Endothelial cell of umbilical vein (primary cell): ENCODE measurements around the gene STXBP5L. TPM values are rescaled to one million over a fixed set of nuclear protein-coding genes. Genes with fewer than 3 reads are reported as not detected.

Experiments
- BruUV-seq: library from RNA; stranded (reverse); fragments of 400-500 nt; replicated peaks from 2 replicates; lab custom pipeline; 2021; lab: Mats Ljungman, UMichigan
- CTCF ChIA-PET: fragments of 300-600, 350-600 bp; sonication (Branson Sonifier 250); formaldehyde crosslinking; loops from one replicate; lab custom pipeline; 2021; ENCODE audit warnings: antibody characterized with exemption, inconsistent platforms; lab: Charles Lee
- POLR2A ChIA-PET: fragments of 300-600, 350-600 bp; sonication (Branson Sonifier 250); formaldehyde crosslinking; loops from one replicate; lab custom pipeline; 2021; ENCODE audit warnings: antibody characterized with exemption, inconsistent platforms; lab: Charles Lee
- DNase-seq: peaks from one replicate; pipeline ENCODE4 v3.0.0-alpha.2; 2011; ENCODE audit warnings: low read depth, low spot score
- FAIRE-seq: peaks from 2 replicates; lab custom pipeline; 2011; peaks lifted over from hg19 to GRCh38; lab: Jason Lieb, UNC
- H2AFZ ChIP-seq: 2 replicates; pipeline ENCODE4 v1.6.0; 2012; ENCODE audit warnings: low read depth, low read length, control low read depth, inconsistent platforms
- H3K27ac ChIP-seq: 2 replicates; pipeline ENCODE4 v1.5.1; 2011; ENCODE audit warnings: low read depth, mild to moderate bottlenecking, control low read depth, low read length, moderate library complexity; ENCODE audit not compliant: insufficient read depth
- H3K27me3 ChIP-seq, 2 experiments: 2 replicates each; pipeline versions ENCODE4 v1.6.0 to v1.6.1; 2011; ENCODE audit warnings: low read length in 2 of 2, mixed read lengths in 1 of 2; ENCODE audit not compliant: control insufficient read depth in 2 of 2, insufficient read depth in 2 of 2
- H3K36me3 ChIP-seq, 2 experiments: 2 replicates in 1 of 2; 3 replicates in 1 of 2; pipeline ENCODE4 v1.5.1; 2011; ENCODE audit warnings: low read length in 2 of 2, mild to moderate bottlenecking in 1 of 2, moderate library complexity in 1 of 2; ENCODE audit not compliant: control insufficient read depth in 2 of 2, insufficient read depth in 2 of 2; ENCODE audit errors: extremely low read depth in 1 of 2
- H3K4me1 ChIP-seq: 3 replicates; pipeline ENCODE4 v1.5.1; 2011; ENCODE audit warnings: mild to moderate bottlenecking, low read length; ENCODE audit not compliant: control insufficient read depth, insufficient read depth; ENCODE audit errors: extremely low read depth
- H3K4me2 ChIP-seq: 2 replicates; pipeline ENCODE4 v1.6.1; 2011; ENCODE audit warnings: low read length, control low read depth, mixed read lengths; ENCODE audit not compliant: insufficient read depth
- H3K4me3 ChIP-seq, 3 experiments: fragments of 200-600 bp in 1 of 3; sonication (generic), shearing (Covaris generic) in 1 of 3; replicated peaks in 1 of 3; 2 replicates each; pipeline ENCODE4 v1.5.1; 2011 to 2016; ENCODE audit warnings: control low read depth in 3 of 3, low read length in 3 of 3, mild to moderate bottlenecking in 2 of 3, inconsistent platforms in 1 of 3, low read depth in 1 of 3, moderate library complexity in 1 of 3; ENCODE audit not compliant: insufficient read depth in 1 of 3
- H3K79me2 ChIP-seq: 2 replicates; pipeline ENCODE4 v1.6.0; 2012; ENCODE audit warnings: low read length, inconsistent platforms; ENCODE audit not compliant: control insufficient read depth, insufficient read depth
- H3K9ac ChIP-seq: replicated peaks from 2 replicates; pipeline ENCODE3; 2011; ENCODE audit warnings: low read length, control low read depth; ENCODE audit not compliant: insufficient read depth; ENCODE audit errors: extremely low read depth
- H3K9me1 ChIP-seq: replicated peaks from 3 replicates; pipeline ENCODE4 v1.6.0; 2011; ENCODE audit warnings: mild to moderate bottlenecking, low read length; ENCODE audit not compliant: control insufficient read depth, insufficient read depth; ENCODE audit errors: extremely low read depth
- H3K9me3 ChIP-seq: replicated peaks from 2 replicates; pipeline ENCODE4 v1.5.1; 2012; ENCODE audit warnings: low read length, inconsistent platforms; ENCODE audit not compliant: control insufficient read depth, insufficient read depth
- H4K20me1 ChIP-seq: replicated peaks from 2 replicates; pipeline ENCODE3; 2011; ENCODE audit warnings: mild to moderate bottlenecking, low read length; ENCODE audit not compliant: control insufficient read depth, insufficient read depth; ENCODE audit errors: extremely low read depth
- CTCF ChIP-seq, 2 donors: IDR thresholded peaks; 1 replicate in 1 of 2; 2 replicates in 1 of 2; pipeline ENCODE4 v1.5.1; 2011; ENCODE audit warnings: low read length in 2 of 2, mild to moderate bottlenecking in 2 of 2, moderate library complexity in 2 of 2, control low read depth in 1 of 2, inconsistent platforms in 1 of 2, low read depth in 1 of 2; ENCODE audit not compliant: insufficient read depth in 1 of 2; ENCODE audit errors: extremely low read depth in 1 of 2
- EZH2 ChIP-seq: IDR thresholded peaks from 2 replicates; pipeline ENCODE4 v1.6.1; 2012; ENCODE audit warnings: borderline replicate concordance, low read depth, mild to moderate bottlenecking, moderate library complexity, low read length, inconsistent platforms; ENCODE audit not compliant: severe bottlenecking
- FOS ChIP-seq: IDR thresholded peaks from 2 replicates; pipeline ENCODE4 v1.6.1; 2011; ENCODE audit warnings: mild to moderate bottlenecking, low read length, moderate library complexity, borderline replicate concordance; ENCODE audit not compliant: insufficient read depth
- JUN ChIP-seq: IDR thresholded peaks from 2 replicates; pipeline ENCODE4 v1.6.1; 2011; ENCODE audit warnings: borderline replicate concordance, low read depth; ENCODE audit not compliant: insufficient read length, insufficient read depth
- MYC ChIP-seq: IDR thresholded peaks from one replicate; pipeline ENCODE4 v1.6.1; 2011; ENCODE audit warnings: mild to moderate bottlenecking, low read depth, low read length
- POLR2A ChIP-seq: IDR thresholded peaks from 2 replicates; pipeline ENCODE4 v1.6.1; 2012; ENCODE audit warnings: low read depth, mild to moderate bottlenecking, control low read depth, low read length
- POLR2AphosphoS5 ChIP-seq: IDR thresholded peaks from 2 replicates; pipeline ENCODE4 v1.6.1; 2012; ENCODE audit warnings: low read depth, mild to moderate bottlenecking, control low read depth, low read length, moderate library complexity; ENCODE audit not compliant: insufficient read depth
- dilution Hi-C: fragments of 300-500 bp; cut with MboI; formaldehyde crosslinking; loops from one replicate; pipeline ENCODE4 v1.15.0; 2019; ENCODE audit warnings: low sequenced_read_pairs; ENCODE audit not compliant: extremely low pct_ligation_motif_present
- intact Hi-C: fragments of 100-400 bp; cut with micrococcal nuclease; formaldehyde crosslinking; loops from one replicate; pipeline ENCODE4 v1.10.0; 2022
- polyA plus RNA-seq, 4 experiments: library from polyadenylated mRNA; depleted of rRNA in 3 of 4; stranded (reverse) in 3 of 4; unstranded in 1 of 4; fragments of >200 nt; gene quantifications; 2 replicates each; pipeline versions ENCODE4 v1.2.1 to v1.2.3, GENCODE V29; 2011 to 2012; ENCODE audit warnings: missing spikeins in 1 of 4
- total RNA-seq: library from RNA; stranded (reverse); gene quantifications from 2 replicates; pipeline ENCODE4 v1.2.3, GENCODE V29; 2021

The STXBP5L gene
- total and polyA plus RNA-seq, 2 donors (not counting 3 experiments of a cell fraction or from before 2014, with no cell fraction given) = not detected

DNA sequence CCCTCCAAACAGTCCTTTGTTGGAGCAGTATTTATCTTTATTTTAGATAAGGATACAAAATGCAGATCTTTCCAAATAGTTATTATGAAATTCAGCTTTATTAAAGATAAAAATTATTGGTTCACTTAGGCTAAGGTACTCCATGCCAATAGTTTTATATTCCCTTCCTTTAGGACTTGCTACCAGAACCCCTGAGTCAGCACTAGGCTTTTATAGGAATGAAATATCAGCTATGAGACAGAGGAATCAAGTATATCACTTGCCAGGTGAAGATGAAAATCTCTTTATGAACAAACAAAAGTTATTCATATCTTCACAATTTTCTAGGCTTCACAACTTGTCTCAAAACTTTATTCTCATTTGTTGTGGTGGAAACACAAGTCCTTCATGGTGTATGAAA, 416.3 kb downstream of the STXBP5L start:
- CTCF ChIA-PET = no interaction called here
- dilution Hi-C loops = no loop called here

GRCh38 chr3:121330118-121330517, 422.1 kb downstream of the STXBP5L start:
- Histone ChIP-seq H3K27ac (no peak overlapping the region), H3K36me3 (no peaks in the 10 kb centered on the region), H3K27me3 (no peaks in the 10 kb centered on the region), H3K9me3 (no peaks in the 10 kb centered on the region), H3K4me1 (no peaks in the 10 kb centered on the region), H3K4me3 (no peak overlapping the region), H3K4me2 (no peak overlapping the region), H3K9me1 (no peaks in the 10 kb centered on the region), H2AFZ (no peak overlapping the region), H3K9ac (no peak overlapping the region), H4K20me1 (no peaks in the 10 kb centered on the region), H3K79me2 (no peaks in the 10 kb centered on the region)
- dilution Hi-C loops = no loop called here
- ChIA-PET CTCF (interaction anchor here (0.6 kb wide), 1 partner anchor 234 kb away, joined by 3 read pairs; no protein-coding TSS in a partner anchor), POLR2A (no interaction called here)
- intact Hi-C loops = no loop called here
- TF ChIP-seq EZH2 (no peak), POLR2AphosphoS5 (no peak), JUN (no peak), CTCF (IDR thresholded peaks at IDR 0.05; ENCODE audit: extremely low read depth in 1 of 2, insufficient read depth in 1 of 2, low read depth in 1 of 2, low read length in 2 of 2) (no peak)
- FAIRE-seq (no peak), DNase-seq (no peak)
- no TSS peak for BruUV-seq

More for the DNA sequence above, 416.3 kb downstream of the STXBP5L start:
- Histone ChIP-seq H3K9me3 (no peaks in the 10 kb centered on the region), H3K36me3 (no peaks in the 10 kb centered on the region), H3K4me2 (no peak overlapping the region), H3K27ac (no peak overlapping the region), H3K9me1 (no peaks in the 10 kb centered on the region), H3K4me1 (no peaks in the 10 kb centered on the region), H4K20me1 (no peaks in the 10 kb centered on the region), H3K9ac (no peak overlapping the region), H3K27me3 (no peaks in the 10 kb centered on the region), H3K4me3 (no peak overlapping the region), H2AFZ (no peak overlapping the region), H3K79me2 (no peaks in the 10 kb centered on the region)
- intact Hi-C loops = no loop called here
- TF ChIP-seq MYC (no peak), POLR2A (no peak), FOS (no peak)
- BruUV-seq = no TSS peak
- no peak for FAIRE-seq
- DNase-seq = no peak
- POLR2A ChIA-PET = no interaction called here
